IPS-NIHi7 (cell line): ENCODE measurements around the gene RRP1B.
"Not testable (repeated sequence)": the region's sequence is repeated elsewhere in the genome, so short reads cannot be mapped to it uniquely, and the experiment has no call there.

ENCODE experiments used
- DNase-seq: peaks from one replicate; pipeline ENCODE4 v3.0.0; 2012; ENCODE audit warnings: mixed read lengths; ENCODE audit errors: extremely low spot score

Gene RRP1B

GRCh38 chr21:43697758-43698643 is 38.6 kb downstream of the RRP1B start:
- no peak for DNase-seq

GRCh38 chr21:43699492-43699777 is 40.1 kb downstream of the RRP1B start:
- not testable (repeated sequence) for DNase-seq

DNA sequence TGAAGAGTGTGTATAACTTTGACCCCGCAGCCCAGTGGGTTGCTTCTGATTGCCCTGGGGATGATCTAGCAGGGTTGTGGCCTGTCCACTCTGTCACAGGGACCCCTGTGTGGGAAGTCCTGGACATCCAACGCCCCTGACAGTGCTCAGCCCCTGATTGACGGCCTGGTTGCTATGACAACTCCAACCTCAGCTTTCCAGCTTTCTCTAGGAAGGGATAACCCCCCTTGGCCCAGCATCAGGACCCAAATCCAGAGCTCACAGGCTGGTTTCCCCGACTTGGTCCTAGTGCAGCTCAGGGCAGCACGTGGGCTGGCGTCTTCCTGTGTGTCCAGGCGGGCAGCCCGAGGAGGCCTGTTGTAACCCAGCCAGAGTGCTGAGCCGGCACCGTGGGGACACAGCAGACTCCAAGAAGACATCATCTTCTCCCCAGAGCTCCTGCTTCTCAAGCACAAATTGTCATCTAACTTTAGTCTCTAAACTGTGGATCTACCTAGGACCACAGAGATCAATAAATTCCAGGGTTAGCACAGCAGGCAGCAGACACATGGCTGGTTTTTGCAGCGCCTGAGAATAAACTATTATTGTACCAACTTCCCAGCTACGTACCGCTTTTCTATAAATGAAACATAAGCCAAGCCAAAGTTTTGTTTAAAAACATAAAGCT is 40.7 kb downstream of the RRP1B start:
- DNase-seq: no peak

GRCh38 chr21:43701936-43702784 is 42.8 kb downstream of the RRP1B start:
- no peak for DNase-seq

GRCh38 chr21:43702785-43703034 is 43.4 kb downstream of the RRP1B start:
- DNase-seq: no peak

GRCh38 chr21:43703035-43703880 is 43.9 kb downstream of the RRP1B start:
- no peak for DNase-seq

- no peak for DNase-seq
Measured at GRCh38 chr21:43707462-43707861, 48.1 kb downstream of the RRP1B start.

DNA sequence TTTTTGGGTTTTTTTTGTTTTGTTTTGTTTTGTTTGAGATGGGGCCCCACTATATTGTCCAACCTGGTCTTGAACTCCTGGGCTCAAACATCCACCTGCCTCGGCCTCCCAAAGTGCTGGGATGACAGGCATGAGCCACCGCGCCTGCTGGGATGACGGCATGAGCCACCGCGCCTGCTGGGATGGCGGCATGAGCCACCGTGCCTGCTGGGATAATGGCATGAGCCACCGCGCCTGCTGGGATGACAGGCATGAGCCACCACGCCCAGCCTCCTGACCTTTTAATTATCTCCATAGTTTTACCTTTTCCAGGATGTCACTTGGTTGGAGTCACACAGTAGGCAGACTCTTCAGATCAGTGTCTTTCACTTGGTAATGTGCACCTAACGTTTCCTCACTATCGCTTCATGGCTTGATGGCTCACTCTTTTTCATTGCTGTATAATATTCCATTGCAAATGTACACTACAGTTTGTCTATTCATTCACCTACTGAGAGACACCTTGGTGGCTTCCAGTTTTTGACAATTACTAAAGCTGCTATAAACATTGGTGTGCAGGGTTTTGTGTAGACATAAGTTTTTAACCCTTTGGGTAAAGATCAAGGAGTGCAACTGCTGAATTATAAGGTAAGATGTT is 49.5 kb downstream of the RRP1B start:
- no peak for DNase-seq

- no peak for DNase-seq
Measured at GRCh38 chr21:43712268-43712942, 53.0 kb downstream of the RRP1B start.

DNA sequence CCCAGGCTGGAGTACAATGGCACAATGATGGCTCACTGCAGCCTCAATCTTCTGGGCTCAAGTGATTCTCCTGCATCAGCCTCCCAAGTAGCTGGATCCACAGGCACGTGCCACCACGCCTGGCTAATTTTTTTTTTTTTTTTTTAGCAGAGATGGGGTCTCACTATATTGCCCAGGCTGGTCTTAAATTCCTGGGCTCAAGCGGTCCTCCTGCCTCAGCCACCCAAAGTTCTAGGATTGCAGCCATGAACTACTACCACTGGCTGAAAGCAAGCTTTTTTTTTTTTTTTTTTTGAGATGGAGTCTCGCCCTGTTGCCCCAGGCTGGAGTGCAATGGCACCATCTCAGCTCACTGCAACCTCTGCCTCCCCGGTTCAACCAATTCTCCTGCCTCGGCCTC is 53.8 kb downstream of the RRP1B start:
- DNase-seq: not testable (repeated sequence)

DNA sequence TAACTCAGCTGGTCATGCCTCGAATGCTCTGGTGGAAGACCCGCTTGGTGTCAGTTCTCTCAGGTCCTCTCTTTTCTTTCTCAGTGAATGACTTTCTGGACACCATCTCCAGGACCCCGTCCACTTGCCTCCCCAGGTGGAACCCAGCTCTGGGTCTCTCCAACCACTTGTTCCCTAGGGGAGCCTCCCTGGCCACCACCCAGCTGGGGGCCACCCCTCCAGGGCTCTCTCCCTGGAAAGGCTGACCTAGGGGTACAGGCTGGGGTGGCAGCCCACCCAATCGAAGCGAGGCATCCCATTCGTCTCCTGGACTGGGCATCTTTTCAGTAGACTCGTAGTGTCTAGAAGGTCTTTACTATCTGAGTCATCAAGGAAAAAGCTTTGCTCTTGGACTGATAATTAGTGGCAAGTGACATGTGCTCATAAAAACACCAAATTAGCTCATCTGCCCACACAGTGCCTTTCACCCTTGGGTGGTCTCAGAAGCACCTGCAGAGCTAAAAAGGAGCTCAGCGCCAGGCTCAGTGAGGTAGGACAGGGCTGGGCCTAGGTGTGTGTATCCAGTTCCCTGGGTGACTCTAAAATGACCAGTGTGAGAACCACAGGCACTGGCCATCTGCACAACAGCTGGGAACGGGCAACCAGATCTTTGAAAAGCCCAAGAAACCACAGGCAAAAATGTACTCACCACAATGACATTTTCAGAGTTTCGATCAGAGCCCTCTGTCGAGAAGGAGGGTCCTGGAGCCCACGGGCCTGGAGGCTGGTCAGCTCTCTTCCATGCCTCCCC is 57.2 kb downstream of the RRP1B start:
- DNase-seq: no peak

DNA sequence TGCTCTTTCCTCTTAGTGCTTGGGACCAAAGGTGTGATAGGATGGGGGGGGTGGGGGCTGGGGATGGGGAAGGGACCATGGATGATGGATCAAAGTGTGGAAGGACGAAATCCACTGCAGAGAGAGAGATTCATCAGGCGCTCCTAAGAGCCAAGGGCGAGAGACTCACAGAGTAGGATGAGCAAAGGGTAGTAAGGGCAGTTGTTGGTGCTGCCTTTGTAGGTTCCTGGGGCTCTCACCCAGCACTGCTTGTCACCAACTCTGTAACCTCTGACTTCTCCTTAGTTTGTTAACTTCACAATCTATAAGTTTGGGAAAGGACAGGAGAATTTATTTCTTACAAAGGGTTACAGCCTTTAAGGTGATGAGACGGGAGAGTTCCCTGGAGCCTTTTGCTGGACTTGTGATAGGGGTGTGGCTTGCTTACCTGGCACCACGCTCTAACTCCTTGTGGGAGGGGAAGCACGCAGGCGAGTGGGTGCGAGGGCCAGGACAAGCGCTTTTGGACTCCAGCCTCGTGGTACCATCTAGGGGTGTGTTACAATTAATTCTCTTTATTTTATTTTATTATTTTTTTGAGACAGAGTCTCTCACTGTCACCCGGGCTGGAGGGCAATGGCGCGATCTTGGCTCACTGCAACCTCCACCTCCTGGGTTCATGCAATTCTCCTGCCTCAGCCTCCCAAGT is 58.0 kb downstream of the RRP1B start:
- DNase-seq: no peak

DNA sequence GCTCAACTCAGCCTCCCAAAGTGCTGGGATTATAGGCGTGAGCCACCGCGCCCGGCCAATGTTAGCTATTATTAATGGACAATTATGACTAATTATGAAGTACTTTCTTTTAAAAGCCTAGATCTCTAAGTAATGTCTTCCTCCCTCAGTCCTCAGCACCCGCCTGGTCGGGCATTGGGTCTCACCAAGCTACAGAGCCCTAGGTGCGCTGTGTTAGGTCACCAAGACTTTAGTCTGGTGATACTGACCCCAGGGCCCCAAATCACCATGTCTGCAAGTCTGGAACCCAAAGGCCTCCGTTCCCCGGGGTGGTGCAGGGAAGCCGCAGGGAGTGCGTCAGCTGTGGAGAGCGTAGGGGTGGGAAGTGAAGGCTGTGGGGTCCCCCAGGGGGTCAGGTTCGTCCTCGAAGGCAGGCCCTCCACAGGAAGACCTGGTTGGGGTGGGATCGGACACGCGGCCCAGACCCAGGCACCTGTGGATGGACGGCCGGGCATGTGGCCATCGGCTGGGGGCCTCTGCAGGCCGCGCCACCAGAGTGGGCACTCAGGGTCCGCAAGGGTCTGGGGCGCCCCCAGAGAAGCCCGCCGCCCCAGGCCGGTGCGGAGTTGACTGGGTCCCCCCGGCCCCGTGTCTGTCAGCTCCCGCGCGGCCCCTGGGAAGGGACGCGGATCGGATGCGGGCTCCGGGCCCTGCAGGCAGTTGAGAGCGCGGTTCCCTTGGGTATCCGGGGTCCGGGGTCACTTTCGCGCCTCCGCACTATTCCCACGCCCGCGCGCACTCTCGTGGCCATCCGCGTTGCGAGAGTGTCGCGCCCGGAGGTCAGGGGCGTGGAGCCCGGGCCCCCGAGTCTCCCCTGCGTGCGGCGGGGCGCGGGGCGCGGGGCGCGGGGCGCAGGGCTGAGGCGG is 58.9 kb downstream of the RRP1B start:
- no peak for DNase-seq

- peak; percentile 92 for DNase-seq
Measured at GRCh38 chr21:43718872-43719747, 59.8 kb downstream of the RRP1B start, which contains the start of gene PDXK. Gene PDXK, plus strand, starts transcription at chr21:43719129. Its CDS starts 166 bp downstream, at chr21:43719295.

DNA sequence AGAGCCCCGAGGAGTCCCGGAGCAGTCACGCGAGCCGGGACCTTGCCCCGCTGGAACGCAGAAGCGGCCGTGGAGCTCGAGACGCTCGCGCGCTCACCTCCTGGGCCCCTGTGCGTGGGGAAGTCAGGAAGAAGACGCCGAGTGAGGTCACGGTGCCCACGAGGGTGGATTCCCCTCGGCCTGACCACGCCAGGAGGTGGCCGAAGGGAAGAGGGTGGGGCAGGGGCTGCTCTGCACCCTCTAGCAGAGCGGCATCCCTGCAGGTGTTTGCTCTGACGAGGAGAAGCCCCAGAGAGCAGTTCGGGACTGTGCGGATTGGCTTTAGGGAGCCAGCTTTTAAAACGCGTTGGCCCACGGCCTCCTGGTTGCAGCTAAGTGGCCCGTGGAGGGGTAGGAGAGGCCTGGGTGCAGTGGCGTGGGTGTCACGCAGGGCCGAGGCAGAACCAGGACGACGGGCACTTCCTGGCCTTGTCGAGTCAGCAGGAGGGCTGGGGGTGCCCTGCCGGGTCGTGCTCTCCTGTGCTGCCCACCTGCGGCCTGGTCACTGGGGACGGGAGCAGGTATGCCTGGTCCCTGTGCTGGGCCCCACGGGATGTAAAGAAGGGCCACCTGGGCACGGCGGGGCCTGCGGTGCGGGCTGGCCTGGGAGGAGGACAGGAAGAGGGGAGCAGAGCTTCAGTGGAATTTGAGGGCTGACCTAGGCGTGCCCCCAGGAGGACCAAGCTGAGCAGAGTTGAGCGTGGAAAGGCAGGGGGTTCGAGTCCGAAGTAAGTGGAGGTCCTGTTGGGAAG is 60.6 kb downstream of the RRP1B start:
- no peak for DNase-seq

DNA sequence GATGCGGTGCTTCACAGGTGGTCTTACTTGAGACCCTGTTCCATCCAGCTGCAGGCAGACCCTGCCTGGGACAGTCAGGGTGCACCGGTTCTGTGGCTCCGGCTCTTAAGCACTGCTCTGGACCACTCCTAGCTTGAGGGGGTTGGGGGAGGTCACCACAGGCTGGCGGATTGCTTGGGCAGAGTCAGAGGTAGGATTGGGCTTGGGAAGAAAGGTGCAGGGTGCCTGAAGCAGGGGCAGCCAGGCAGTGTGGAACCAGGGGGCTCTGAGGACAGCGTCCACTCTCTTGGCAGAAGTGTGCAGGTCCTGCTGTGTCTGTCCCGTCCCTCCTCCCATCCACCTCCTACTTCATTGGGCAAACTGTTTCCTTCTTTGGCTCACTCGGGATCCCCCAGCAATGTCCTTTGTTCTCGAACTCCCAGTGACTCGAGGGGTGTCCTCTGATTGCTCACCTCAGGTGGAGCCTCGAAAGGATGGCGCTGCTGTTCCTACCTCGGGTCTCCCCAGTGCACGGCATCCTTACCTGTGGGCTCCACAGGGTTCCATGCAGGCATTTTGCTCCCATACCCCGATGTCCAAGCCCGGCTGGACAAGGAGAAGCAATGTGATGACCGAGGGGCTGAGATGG is 61.3 kb downstream of the RRP1B start:
- DNase-seq: no peak
